NB4 (cell line): ENCODE data around the gene ERBB3.

Experiments used
- DNase-seq: peaks from one replicate; pipeline ENCODE4 v3.0.0; 2010; ENCODE audit warnings: low read depth
- H3K4me3 ChIP-seq: one replicate; pipeline ENCODE4 v1.5.1; 2011; ENCODE audit warnings: mild to moderate bottlenecking, low read depth, low read length, moderate library complexity
- CTCF ChIP-seq: IDR thresholded peaks from one replicate; pipeline ENCODE4 v1.5.1; 2012; ENCODE audit warnings: low read depth, low read length
- MAX ChIP-seq: IDR thresholded peaks from 2 replicates; pipeline ENCODE4 v1.6.1; 2011; ENCODE audit warnings: low read depth, low read length
- MYC ChIP-seq: IDR thresholded peaks from 2 replicates; pipeline ENCODE4 v1.6.1; 2011; ENCODE audit warnings: low read depth, low read length
- POLR2A ChIP-seq: IDR thresholded peaks from 2 replicates; pipeline ENCODE4 v1.6.1; 2011; ENCODE audit warnings: mild to moderate bottlenecking; ENCODE audit not compliant: insufficient read length; ENCODE audit errors: extremely low read depth

ERBB3 gene

GRCh38 chr12:56099787-56100186, 19.8 kb downstream of the ERBB3 start:
- no peak for TF ChIP-seq MYC
- no peak for TF ChIP-seq MAX
- no peak for DNase-seq

GRCh38 chr12:56101045-56101444, 21.1 kb downstream of the ERBB3 start:
- no peak overlapping the region for H3K4me3 ChIP-seq
- no peak for TF ChIP-seq POLR2A
- no peak for TF ChIP-seq CTCF
- TF ChIP-seq MAX: no peak
- TF ChIP-seq MYC: no peak
- no peak for DNase-seq

More at GRCh38 chr12:56099787-56100186, 19.8 kb downstream of the ERBB3 start:
- no peak overlapping the region for H3K4me3 ChIP-seq

GRCh38 chr12:56102683-56103065, 22.7 kb downstream of the ERBB3 start:
- no peak for DNase-seq
- H3K4me3 ChIP-seq: no peak overlapping the region
- TF ChIP-seq MAX (no peak), CTCF (no peak), MYC (no peak), POLR2A (no peak)

GRCh38 chr12:56103066-56103711, 23.2 kb downstream of the ERBB3 start:
- H3K4me3 ChIP-seq: peak overlapping the region; percentile 76
- DNase-seq: no peak
- TF ChIP-seq CTCF (no peak), MYC (no peak), MAX (no peak), POLR2A (no peak)

GRCh38 chr12:56103823-56104108, 23.8 kb downstream of the ERBB3 start:
- H3K4me3 ChIP-seq: peak overlapping the region; percentile 76
- TF ChIP-seq MYC (no peak), CTCF (no peak), POLR2A (no peak), MAX (no peak)
- DNase-seq: no peak

- peak; percentile 100 for DNase-seq
- TF ChIP-seq MAX (peak; percentile 87), POLR2A (peak; percentile 72), MYC (peak; percentile 93), CTCF (no peak)
Measured at GRCh38 chr12:56104109-56104814, 24.3 kb downstream of the ERBB3 start, which contains the start of gene PA2G4. Gene PA2G4 (plus strand): TSS chr12:56104559. CDS start chr12:56104738, 179 bp downstream.

More at GRCh38 chr12:56104109-56104814, 24.3 kb downstream of the ERBB3 start, which contains the start of gene PA2G4:
- H3K4me3 ChIP-seq: peak within 1 kb of the TSS; percentile 100
